OCI-LY1 (cell line): ENCODE data around the gene TMEM106C.

ENCODE experiments used
- H2AFZ ChIP-seq: fragments of 200-600 bp; sonication (generic), shearing (Covaris generic); 2 replicates; pipeline ENCODE4 v1.6.0; 2014; ENCODE audit warnings: antibody characterized with exemption, mild to moderate bottlenecking, low read length
- H3F3A ChIP-seq: fragments of 200-600 bp; sonication (generic), shearing (Covaris generic); 2 replicates; pipeline ENCODE4 v1.6.0; 2014; ENCODE audit warnings: mild to moderate bottlenecking, antibody characterized with exemption, low read length, moderate library complexity; ENCODE audit not compliant: insufficient read depth
- H3K27ac ChIP-seq: fragments of 200-600 bp; sonication (generic); 2 replicates; pipeline ENCODE4 v1.5.1; 2014; ENCODE audit warnings: low read length, mixed run types, mild to moderate bottlenecking, low read depth; ENCODE audit not compliant: poor library complexity, severe bottlenecking
- H3K27me3 ChIP-seq: fragments of 200-600 bp; sonication (generic); 2 replicates; pipeline ENCODE4 v1.6.0; 2014; ENCODE audit warnings: antibody characterized with exemption, mild to moderate bottlenecking, low read length, moderate library complexity; ENCODE audit not compliant: insufficient read depth
- H3K36me3 ChIP-seq: fragments of 200-600 bp; sonication (generic); 2 replicates; pipeline ENCODE4 v1.6.1; 2014; ENCODE audit warnings: mild to moderate bottlenecking, antibody characterized with exemption, low read length, moderate library complexity, mixed read lengths; ENCODE audit not compliant: insufficient read depth
- H3K4me1 ChIP-seq: fragments of 200-600 bp; sonication (generic); 2 replicates; pipeline ENCODE4 v1.5.1; 2014; ENCODE audit warnings: mild to moderate bottlenecking, low read length, moderate library complexity; ENCODE audit not compliant: insufficient read depth, severe bottlenecking
- H3K4me2 ChIP-seq: fragments of 200-600 bp; sonication (generic), shearing (Covaris generic); 2 replicates; pipeline ENCODE4 v1.6.1; 2014; ENCODE audit warnings: low read length
- H3K4me3 ChIP-seq: fragments of 200-600 bp; sonication (generic); 2 replicates; pipeline ENCODE4 v1.5.1; 2014; ENCODE audit warnings: low read length, low read depth, mild to moderate bottlenecking, mixed read lengths; ENCODE audit not compliant: poor library complexity, severe bottlenecking
- H3K79me2 ChIP-seq: fragments of 200-600 bp; shearing (Covaris generic); 2 replicates; pipeline ENCODE4 v1.6.1; 2016; ENCODE audit warnings: mixed run types, low read length, mixed read lengths; ENCODE audit not compliant: insufficient read depth
- H3K9ac ChIP-seq: fragments of 200-600 bp; sonication (generic), shearing (Covaris generic); 2 replicates; pipeline ENCODE4 v1.6.1; 2014; ENCODE audit warnings: mild to moderate bottlenecking, low read length, mixed read lengths
- H3K9me2 ChIP-seq: fragments of 200-600 bp; sonication (generic), shearing (Covaris generic); 2 replicates; pipeline ENCODE4 v1.6.1; 2014; ENCODE audit warnings: low read depth, mild to moderate bottlenecking, low read length, mixed read lengths
- H3K9me3 ChIP-seq: fragments of 200-600 bp; shearing (Covaris generic); 2 replicates; pipeline ENCODE4 v1.6.1; 2014; ENCODE audit warnings: low read length, mixed read lengths
- H4K20me1 ChIP-seq: fragments of 200-600 bp; sonication (generic), shearing (Covaris generic); 2 replicates; pipeline ENCODE4 v1.6.0; 2016; ENCODE audit warnings: mild to moderate bottlenecking, low read length; ENCODE audit not compliant: insufficient read depth
- EZH2 ChIP-seq: fragments of 200-600 bp; sonication (generic), shearing (Covaris generic); IDR thresholded peaks from 2 replicates; pipeline ENCODE4 v1.8.0; 2017; ENCODE audit warnings: borderline replicate concordance, mixed run types, mild to moderate bottlenecking, antibody characterized with exemption, low read length, moderate library complexity, mixed read lengths
- TF ChIP-seq, protein P1 (sequence below): fragments of 200-600 bp; sonication (generic), shearing (Covaris generic); IDR thresholded peaks from 2 replicates; pipeline ENCODE4 v1.5.1; 2017; ENCODE audit warnings: mild to moderate bottlenecking, antibody characterized with exemption, low read length, moderate library complexity, mixed read lengths

The TMEM106C gene

DNA sequence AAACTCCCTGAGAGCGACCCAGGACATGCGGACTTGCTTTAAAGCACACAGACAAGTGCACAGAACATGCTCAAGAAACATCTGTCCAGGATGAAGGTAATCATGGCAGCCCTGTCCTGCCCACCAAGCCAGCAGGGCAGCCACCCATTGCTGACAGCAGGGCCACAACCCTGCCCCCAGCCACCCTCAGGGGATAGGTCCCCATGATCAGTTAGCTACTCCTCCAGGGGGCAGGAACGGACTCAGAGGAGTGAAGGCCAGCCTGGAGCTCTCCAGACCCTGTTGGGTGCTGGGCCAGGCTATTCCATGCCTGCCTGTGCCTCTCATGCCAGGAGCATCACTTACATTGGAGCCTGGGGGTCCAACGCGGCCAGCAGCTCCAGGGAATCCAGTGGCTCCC lies 15.8 kb downstream of the TMEM106C start:
- no peak overlapping the region for H2AFZ ChIP-seq
- H3K27me3 ChIP-seq: peaks cover 13% of the 10 kb centered on the region; the same call in 1 of the 2 replicates
- no peaks in the 10 kb centered on the region for H3K79me2 ChIP-seq
- no peak overlapping the region for H3K4me2 ChIP-seq
- no peaks in the 10 kb centered on the region for H4K20me1 ChIP-seq
- H3K36me3 ChIP-seq: no peaks in the 10 kb centered on the region
- no peaks in the 10 kb centered on the region for H3K9me2 ChIP-seq
- TF ChIP-seq, protein P1, sequence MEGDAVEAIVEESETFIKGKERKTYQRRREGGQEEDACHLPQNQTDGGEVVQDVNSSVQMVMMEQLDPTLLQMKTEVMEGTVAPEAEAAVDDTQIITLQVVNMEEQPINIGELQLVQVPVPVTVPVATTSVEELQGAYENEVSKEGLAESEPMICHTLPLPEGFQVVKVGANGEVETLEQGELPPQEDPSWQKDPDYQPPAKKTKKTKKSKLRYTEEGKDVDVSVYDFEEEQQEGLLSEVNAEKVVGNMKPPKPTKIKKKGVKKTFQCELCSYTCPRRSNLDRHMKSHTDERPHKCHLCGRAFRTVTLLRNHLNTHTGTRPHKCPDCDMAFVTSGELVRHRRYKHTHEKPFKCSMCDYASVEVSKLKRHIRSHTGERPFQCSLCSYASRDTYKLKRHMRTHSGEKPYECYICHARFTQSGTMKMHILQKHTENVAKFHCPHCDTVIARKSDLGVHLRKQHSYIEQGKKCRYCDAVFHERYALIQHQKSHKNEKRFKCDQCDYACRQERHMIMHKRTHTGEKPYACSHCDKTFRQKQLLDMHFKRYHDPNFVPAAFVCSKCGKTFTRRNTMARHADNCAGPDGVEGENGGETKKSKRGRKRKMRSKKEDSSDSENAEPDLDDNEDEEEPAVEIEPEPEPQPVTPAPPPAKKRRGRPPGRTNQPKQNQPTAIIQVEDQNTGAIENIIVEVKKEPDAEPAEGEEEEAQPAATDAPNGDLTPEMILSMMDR: no peak
- no peak for TF ChIP-seq EZH2
- no peak overlapping the region for H3K4me3 ChIP-seq
- H3K4me1 ChIP-seq: no peaks in the 10 kb centered on the region
- no peaks in the 10 kb centered on the region for H3K9me3 ChIP-seq
- H3K27ac ChIP-seq: no peak overlapping the region
- H3K9ac ChIP-seq: no peak overlapping the region
- no peaks in the 10 kb centered on the region for H3F3A ChIP-seq

GRCh38 chr12:47979686-47980085 lies 16.3 kb downstream of the TMEM106C start:
- Histone ChIP-seq H3K9me3 (no peaks in the 10 kb centered on the region), H3K4me3 (no peak overlapping the region), H3F3A (no peaks in the 10 kb centered on the region), H3K79me2 (no peaks in the 10 kb centered on the region), H3K36me3 (no peaks in the 10 kb centered on the region), H4K20me1 (no peaks in the 10 kb centered on the region), H2AFZ (no peak overlapping the region), H3K27ac (no peak overlapping the region), H3K9me2 (no peaks in the 10 kb centered on the region), H3K9ac (no peak overlapping the region), H3K4me2 (no peak overlapping the region), H3K27me3 (peaks cover 13% of the 10 kb centered on the region; the same call in 1 of the 2 replicates), H3K4me1 (no peaks in the 10 kb centered on the region)
- TF ChIP-seq, protein P1: no peak
- no peak for TF ChIP-seq EZH2

- Histone ChIP-seq H3K4me2 (no peak overlapping the region), H3K27me3 (peaks cover 13% of the 10 kb centered on the region; the same call in 1 of the 2 replicates), H3K9me3 (no peaks in the 10 kb centered on the region), H4K20me1 (no peaks in the 10 kb centered on the region), H3K9me2 (no peaks in the 10 kb centered on the region), H3K36me3 (no peaks in the 10 kb centered on the region), H3K79me2 (no peaks in the 10 kb centered on the region), H3K4me3 (no peak overlapping the region), H3K9ac (no peak overlapping the region), H3K4me1 (no peaks in the 10 kb centered on the region), H3K27ac (no peak overlapping the region), H3F3A (no peaks in the 10 kb centered on the region), H2AFZ (no peak overlapping the region)
- TF ChIP-seq, protein P1: no peak
- TF ChIP-seq EZH2: no peak
Observed at GRCh38 chr12:47980197-47980596, 16.8 kb downstream of the TMEM106C start.
